GM18867 (cell line): ENCODE data around the gene STX3.
A peak's percentile ranks its signal among the peaks of the same experiment; 100 is the strongest.
"Not testable (repeated sequence)": the region's sequence is repeated elsewhere in the genome, so short reads cannot be mapped to it uniquely, and the experiment has no call there.

Source experiments
- ATAC-seq: cut with Tn5 transposase; IDR thresholded peaks from one replicate; pipeline ENCODE4 v1.9.1; 2021; ENCODE audit warnings: mild to moderate bottlenecking, moderate library complexity; ENCODE audit not compliant: unreplicated experiment

Gene STX3

DNA sequence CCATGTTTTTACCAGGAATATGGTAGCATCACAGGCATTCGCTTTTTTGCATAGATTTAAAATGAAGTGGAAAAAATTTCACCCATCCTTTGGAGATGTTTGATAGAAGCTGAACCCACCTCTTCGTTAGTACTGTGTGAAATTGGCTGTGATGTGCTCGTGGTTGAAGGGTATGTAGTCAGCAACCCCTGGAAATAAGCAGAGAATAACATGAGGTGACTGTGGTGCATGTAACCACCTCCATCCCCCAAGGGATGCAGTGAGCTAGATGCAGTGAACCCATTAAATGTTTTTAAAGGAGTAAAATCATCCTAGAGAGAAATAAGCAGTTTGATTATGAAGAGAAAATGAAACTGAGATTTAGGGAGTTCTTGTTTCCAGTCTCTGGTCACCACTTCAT is 74.2 kb downstream of the STX3 start:
- no peak for ATAC-seq

DNA sequence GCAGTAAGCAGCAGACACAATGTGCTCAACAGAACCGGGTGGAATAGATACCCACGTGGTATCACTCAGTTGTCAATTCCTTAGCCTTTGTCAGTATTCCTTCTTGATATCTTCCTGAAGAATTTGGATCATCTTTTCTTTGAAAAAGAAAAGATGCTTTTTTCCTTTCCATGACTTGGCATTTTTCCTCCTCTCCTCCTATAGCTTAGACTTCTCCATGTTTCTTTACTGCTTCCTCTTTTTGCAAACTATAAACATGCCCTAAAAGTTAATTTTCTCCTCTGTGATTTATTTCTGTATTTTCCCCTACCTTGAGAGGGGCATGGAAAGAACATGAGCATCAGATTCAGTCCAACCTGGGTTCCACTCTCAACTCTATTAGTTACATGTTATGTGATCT is 78.4 kb downstream of the STX3 start:
- no peak for ATAC-seq

DNA sequence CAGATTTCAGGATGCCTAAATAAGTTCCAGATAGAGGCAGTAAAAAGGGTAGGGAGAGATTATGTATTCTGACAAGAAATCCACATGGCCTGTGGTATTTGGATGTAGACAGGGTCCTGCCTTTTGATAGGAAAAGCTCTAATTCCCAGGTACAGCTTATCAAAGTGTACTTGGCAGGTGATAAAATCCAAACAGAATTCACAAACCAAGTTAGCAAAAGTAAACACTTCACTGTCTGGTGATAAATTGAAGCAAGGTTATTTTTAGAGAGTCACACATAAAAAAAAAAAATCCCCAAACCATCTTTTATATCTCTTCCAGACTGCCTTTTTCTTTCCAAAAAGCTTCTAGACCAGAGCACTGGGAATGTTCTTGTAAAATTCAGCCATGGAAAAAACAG is 84.4 kb downstream of the STX3 start:
- ATAC-seq: no peak

DNA sequence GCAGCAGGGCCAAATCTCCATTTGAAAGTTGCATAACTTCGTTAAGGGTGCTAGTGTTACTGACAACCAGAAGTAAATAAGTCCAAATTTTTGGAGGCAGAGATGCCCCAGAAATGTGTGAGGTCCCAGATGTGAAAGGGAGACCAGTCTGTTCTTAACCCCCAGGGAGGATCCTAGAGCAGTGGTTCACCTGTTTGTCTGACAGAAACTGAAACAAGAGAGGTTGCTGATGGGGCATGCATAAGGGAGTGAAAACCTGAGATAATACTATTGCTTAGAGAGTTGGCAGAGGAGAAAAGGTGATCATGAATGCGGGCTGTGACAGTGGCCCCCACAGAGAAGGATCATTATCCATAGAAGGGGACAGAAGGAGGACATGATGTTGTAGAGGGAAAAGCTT is 86.3 kb downstream of the STX3 start:
- ATAC-seq: peak; percentile 68

DNA sequence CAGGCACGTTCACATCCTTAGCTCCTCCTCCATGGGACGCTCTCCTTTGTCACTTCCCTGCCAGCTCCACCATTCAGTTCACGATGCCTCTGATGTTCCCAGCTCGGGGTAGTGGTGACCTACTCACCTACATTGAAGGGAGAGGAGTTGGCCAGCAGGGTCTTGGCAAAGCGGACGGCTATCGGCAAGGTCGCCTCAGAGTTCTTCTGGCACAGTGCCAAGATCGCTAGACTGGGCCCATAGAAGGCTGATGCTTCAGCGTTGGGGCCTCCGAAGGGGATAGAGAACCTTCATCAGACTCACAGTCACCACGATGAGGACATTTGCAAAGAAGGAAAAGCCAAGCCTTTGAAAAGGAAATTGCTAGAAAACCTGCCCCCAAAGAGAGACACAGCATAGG is 87.1 kb downstream of the STX3 start:
- ATAC-seq: no peak

DNA sequence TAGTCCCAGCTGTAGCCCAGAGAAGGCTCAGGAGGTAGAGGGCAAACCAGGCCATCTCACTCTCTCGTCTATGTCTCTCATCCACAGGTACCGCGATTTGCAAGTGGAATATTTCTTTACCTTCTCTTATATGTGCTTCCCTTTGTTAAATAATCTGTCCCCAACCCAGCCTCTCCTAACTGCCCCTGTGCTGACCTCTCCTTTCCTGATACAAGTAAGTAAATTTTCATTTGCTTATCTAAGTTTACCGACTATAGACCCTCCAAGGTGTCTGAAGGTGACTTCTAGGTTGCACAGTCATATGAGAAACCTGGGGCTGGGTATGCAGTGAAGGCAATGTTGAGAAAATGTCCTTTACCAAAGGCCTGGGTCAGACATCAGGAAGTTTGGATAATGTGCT is 90.2 kb downstream of the STX3 start, which contains the start of gene CBLIF:
Gene CBLIF (minus strand): TSS at position 101 of the 400 bp plus-strand sequence. CDS start 46 bp downstream, at position 55.
- ATAC-seq: no peak

DNA sequence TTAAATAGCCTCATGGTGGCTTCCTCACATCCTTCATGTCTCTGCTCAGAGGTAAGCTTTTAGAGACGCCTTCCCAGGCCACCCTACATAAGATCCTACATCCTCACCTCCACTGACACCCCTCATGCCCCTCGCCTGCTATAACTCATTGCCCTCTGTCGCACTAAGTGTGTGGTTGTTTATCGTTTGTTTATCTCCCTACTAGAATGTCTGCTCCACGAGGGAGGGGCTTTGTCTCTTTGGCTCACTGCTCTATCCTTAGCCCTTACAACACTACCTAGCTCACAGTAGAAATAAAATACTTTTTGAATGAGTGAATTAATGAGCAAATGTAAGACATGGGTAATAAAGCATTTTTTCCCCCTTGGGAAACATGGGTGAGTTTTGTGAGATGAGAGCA is 91.4 kb downstream of the STX3 start:
- no peak for ATAC-seq

DNA sequence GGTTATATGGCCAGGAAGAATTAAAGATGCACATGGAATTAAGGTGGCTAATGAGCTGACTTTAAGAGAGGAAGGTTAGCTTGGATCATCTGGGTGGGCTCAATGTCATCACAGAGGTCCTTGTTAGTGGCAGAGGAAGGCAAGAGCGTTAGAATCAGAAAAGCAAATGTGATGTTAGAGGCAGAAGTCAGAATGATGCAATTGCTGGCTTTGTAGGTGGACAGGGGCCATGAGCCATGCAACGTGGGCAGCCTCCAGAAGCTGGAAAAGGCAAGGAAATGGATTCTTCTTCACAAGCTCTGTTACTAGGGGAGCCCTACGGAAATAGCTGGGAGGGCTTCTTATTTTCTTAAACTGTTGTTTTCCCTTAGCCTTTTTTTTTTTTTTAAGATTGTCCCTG is 92.5 kb downstream of the STX3 start:
- ATAC-seq: no peak

DNA sequence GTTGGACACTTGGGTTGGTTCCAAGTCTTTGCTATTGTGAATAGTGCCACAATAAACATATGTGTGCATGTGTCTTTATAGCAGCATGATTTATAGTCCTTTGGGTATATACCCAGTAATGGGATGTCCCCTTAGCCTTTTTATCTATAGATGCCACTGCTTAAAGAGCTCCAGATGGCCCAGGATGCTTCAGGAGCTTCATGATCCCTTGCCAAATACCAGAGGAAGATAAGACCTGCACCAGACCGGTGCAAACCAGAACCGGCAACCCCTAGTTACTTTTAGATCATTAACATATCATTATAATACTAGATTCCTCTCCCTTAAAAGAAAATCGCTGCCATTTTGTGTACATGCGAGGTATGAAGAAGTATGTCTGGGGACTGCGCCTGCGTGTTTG is 93.3 kb downstream of the STX3 start:
- not testable (repeated sequence) for ATAC-seq

DNA sequence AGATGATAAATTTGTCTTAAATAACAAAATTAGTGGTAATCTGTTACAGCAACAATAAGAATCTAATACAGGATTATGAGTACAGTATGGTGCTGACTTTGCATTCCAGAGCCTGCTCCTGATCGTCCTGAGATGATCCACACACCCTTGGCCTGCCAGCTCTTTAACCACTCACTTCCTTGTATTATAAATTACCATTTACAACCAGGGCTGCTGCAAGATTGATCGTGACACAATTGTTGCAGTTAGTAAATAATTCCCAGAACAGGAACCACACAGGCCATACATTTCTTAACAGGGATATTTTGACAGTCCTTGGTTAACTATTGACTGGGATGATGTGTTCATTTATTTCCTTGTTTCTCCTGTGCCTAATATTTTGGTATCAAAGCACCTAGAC is 94.0 kb downstream of the STX3 start:
- ATAC-seq: no peak

DNA sequence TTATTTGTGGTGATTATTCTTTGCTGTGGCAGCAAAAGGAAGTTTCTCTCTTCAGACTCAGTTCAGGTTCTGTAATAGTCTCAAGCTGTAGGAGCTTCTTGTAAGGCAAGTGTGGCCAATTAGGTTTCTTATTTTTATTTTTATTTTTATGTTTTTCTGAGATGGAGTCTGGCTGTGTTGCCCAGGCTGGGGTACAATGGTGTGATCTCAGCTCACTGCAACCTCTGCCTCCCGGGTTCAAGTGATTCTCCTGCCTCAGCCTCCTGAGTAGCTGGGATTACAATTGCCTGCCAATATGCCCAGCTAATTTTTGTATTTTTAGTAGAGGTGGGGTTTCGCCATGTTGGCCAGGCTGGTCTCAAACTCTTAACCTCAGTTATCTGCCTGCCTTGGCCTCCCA is 94.4 kb downstream of the STX3 start:
- ATAC-seq: not testable (repeated sequence)

DNA sequence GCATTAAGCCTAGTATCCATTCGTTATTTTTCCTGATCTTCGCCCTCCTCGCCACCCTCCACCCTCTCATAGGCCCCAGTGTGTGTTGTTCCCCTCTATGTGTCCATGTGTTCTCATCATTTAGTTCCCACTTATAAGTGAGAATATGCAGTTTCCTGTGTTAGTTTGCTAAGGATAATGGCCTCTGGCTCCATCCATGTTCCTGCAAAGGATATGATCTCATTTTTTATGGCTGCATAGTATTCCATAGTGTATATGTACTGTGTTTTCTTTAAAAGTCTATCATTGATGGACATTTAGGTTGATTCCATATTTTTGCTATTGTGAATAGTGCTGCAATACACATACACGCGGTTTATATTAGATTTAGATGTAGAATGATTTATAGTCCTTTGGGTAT is 96.2 kb downstream of the STX3 start:
- ATAC-seq: not testable (repeated sequence)

DNA sequence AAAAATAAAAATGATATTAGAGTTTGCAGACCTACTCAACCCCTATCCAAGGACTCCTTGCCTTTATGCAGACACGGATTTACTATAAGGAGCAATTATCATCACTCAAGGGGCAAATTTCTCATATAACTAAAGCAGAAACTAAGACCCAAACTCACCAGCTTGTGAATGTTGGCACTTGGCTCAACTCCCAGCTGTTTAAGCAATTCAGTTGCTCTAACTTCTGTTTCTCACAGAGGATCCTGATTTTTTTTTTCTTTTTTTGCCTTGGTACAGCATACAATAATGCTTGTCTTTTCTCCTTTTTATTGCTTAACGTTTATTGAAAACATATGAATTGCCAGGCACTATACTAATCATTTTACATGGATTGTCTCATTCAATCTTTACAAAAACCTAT is 99.7 kb downstream of the STX3 start:
- ATAC-seq: no peak
